UCSD-AML1 (cell line): ENCODE data around the gene VPS54.

Source experiments
- DNase-seq: peaks from one replicate; lab custom pipeline; 2025; ENCODE audit not compliant: unreplicated experiment; lab: John Stamatoyannopoulos, UW

Gene VPS54

DNA sequence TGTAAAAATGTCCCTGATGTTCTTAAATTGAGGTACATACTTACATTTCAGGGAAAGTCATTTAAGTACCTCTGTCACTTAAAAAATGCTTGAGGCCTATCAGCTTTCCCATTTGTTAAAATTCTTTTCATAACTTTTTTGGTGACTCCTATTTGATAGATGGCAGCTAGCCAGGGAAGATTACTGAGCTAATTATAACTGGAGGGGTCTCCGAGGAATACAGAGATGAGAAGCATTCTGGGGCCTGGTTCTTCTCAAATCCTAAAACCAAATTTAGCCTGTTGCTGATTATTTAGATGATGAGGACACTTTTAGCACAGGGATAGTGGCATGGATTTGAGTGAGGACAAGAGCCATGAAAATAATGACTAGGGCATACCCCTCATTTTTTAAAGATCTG lies 172.7 kb downstream of the VPS54 start:
- DNase-seq: no peak

DNA sequence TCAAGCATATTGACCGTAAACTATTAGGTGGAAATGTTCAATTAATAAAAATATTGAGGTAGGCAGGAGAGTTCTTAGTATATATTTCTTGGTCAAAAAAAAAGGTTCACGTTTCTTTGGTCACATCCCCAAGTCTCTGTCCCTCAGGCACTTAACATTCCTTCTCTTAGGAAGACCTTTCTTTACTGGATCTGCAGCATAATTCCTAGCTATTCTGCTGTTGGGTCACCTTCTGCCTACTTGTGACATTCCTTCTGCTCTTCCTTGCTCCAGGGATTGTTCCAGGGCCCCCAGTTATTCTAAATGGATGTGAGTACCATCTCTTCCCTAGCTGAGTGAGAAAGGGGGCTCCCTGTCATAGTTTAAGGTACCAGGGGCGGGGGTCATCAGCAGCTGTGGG lies 173.4 kb downstream of the VPS54 start:
- DNase-seq: no peak

DNA sequence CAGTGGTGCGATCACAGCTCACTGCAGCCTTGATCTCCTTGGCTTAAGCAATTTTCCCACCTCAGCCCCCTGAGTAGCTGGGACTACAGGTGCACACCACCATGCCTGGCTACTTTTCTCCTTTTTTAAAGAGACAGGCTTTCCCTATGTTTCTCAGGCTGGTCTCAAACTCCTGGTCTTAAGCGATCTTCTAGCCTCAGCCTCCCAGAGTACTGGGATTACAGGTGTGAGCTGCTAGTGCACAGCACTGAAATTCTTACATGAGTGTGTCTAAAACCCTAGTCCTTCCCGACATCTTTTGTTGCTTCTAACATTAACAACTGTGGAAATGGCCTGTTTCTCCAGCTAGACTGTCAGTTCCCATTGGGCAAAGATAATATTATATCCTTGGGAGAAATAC lies 174.6 kb downstream of the VPS54 start:
- DNase-seq: no peak

DNA sequence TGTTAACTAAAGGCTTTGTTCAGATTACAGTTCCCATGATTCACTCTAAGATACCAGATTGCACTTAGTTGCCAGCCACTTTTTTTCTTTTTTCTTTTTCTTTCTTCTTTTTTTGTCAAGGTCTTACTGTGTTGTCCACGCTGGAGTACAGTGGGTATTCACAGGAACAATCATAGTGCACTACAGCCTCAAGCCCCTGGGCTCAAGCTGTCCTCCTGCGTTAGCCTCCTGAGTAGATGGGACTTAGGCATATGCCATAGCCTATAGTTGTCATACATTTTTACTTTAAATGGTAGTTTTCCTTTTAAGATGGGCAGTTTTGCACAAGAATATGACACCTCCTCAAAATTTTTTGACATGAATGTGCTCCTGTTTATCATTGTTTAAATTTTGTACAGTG lies 175.4 kb downstream of the VPS54 start:
- DNase-seq: no peak

DNA sequence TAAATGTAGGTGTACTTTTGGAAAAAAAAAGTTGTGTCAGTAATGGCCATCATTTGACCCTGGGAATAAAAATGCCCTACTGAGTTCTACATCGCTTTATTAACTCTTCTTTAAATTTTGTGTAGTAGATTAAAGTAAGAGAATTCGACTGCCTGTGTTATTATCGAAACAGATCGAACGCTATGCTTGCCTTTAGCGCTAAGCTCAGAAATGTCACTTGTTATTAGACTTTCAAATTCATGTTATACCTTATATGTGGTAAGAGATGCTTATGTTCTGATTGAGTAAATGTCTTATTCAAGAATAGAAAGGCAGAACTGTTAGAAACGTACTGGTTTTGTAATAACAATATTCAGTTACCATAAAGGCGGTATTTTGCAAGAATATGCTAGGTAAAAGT lies 176.1 kb downstream of the VPS54 start:
- no peak for DNase-seq

DNA sequence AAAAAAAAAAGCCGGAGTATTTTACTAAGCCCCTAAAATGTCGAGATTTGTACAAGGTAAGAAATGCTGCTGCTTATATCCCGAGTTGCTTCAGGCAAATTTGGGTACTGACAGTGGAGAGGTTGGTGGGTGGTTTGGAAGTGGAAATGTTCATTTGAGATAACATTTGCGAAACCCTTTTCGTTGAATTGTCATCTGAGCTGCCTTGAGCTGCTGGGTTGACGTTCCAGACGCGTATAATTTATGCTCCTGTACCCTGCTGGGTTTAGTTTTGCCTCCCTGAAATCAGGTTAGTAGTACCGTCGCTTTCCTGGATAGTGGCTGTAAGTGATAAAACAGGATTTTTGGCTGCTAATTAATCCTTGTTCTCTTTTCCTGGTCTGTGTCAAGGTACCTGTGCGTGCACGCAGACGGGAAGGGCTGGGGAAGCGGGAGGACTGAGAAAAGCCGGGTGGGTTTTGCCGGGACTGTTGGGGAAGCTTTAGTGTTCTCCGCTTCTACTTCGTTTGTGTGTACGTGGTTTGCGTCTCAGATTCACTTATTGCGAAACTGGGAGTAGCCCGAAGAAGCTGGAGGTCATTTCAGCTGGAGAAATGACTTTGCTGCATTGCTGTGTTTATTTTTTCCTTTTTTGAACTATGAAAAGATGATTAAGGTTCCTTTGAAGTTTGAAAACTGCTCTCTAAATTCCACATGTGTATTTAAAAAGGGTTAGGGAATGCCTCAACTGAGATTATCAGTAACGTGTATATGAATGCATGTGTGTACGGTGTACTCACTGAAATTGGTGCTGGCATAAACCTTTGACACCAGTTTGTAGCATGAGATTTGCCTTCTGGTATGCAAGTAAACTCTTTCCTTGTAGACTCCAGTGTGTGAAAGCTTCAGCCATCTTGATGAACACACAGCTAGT lies 176.8 kb downstream of the VPS54 start:
- DNase-seq: peak; percentile 31
